Activated CD8-positive, alpha-beta memory T cell treated with anti-CD3 and anti-CD28 coated beads for 36 hours (primary cell): ENCODE data around the gene TRIM67. TPM values are rescaled to one million over a fixed set of nuclear protein-coding genes. Genes with fewer than 3 reads are reported as not detected.

Experiments
- CTCF ChIA-PET: fragments of 350-600 bp; sonication (Branson Sonifier 250); formaldehyde crosslinking; loops from one replicate; lab custom pipeline; 2021; ENCODE audit warnings: antibody characterized with exemption; lab: Charles Lee
- POLR2A ChIA-PET: fragments of 350-600 bp; sonication (Branson Sonifier 250); formaldehyde crosslinking; loops from one replicate; lab custom pipeline; 2021; ENCODE audit warnings: antibody characterized with exemption; lab: Charles Lee
- total RNA-seq, 2 experiments: library from RNA; stranded (reverse); gene quantifications; one replicate each; pipeline ENCODE4 v1.2.3, GENCODE V29; 2021

Gene TRIM67
- total RNA-seq, 2 experiments from 2014 or later = not detected

GRCh38 chr1:231252336-231252735 is 90.5 kb downstream of the TRIM67 start:
- ChIA-PET CTCF (no interaction called here), POLR2A (no interaction called here)

GRCh38 chr1:231260351-231260750 is 98.5 kb downstream of the TRIM67 start:
- CTCF ChIA-PET = no interaction called here
- POLR2A ChIA-PET = no interaction called here

GRCh38 chr1:231264642-231265041 is 102.8 kb downstream of the TRIM67 start:
- POLR2A ChIA-PET = no interaction called here
- CTCF ChIA-PET = interaction anchor here (0.6 kb wide), 1 partner anchor 629 kb away, joined by 3 read pairs; no protein-coding TSS in a partner anchor

- CTCF ChIA-PET = interaction anchor here (0.6 kb wide), 1 partner anchor 630 kb away, joined by 3 read pairs; no protein-coding TSS in a partner anchor
- POLR2A ChIA-PET = no interaction called here
Observed at GRCh38 chr1:231265379-231265778, 103.5 kb downstream of the TRIM67 start.

GRCh38 chr1:231266811-231267322 is 105.0 kb downstream of the TRIM67 start:
- CTCF ChIA-PET = no interaction called here
- POLR2A ChIA-PET = no interaction called here

Other genes with a start within 250 kb of the TRIM67 start
- 10 to 100 TPM; 19.4 to 20.7 TPM for gene TTC13, start 183.2 kb upstream of the TRIM67 start, total RNA-seq
- gene ARV1, start 183.0 kb upstream of the TRIM67 start, total RNA-seq = 10 to 100 TPM; 21.0 to 21.4 TPM
- gene FAM89A, start 121.8 kb upstream of the TRIM67 start, total RNA-seq = 10 to 100 TPM; 14.3 to 15.7 TPM
- gene GNPAT, start 79.2 kb downstream of the TRIM67 start, total RNA-seq = 10 to 100 TPM; 55.4 to 56.6 TPM
- 10 to 100 TPM; 13.3 to 13.6 TPM for gene EXOC8, start 175.8 kb downstream of the TRIM67 start, total RNA-seq
- 10 to 100 TPM; 10.1 to 11.3 TPM for gene SPRTN, start 176.2 kb downstream of the TRIM67 start, total RNA-seq